ENCODE measurements around the gene FRS3. TPM values are rescaled to one million over a fixed set of nuclear protein-coding genes. Genes with fewer than 3 reads are reported as not detected.

The FRS3 gene
- total and polyA plus RNA-seq, 2 of the 13 experiments (the other 11 are each of a cell fraction or from before 2014, with no cell fraction given) = 3.0 to 7.4 TPM

GRCh38 chr6:41739041-41739440, 40.7 kb downstream of the FRS3 start:
- no peak overlapping the region for H3K4me3 ChIP-seq (replicated peaks in 1 of 3; ENCODE audit: insufficient read depth in 1 of 3, low read depth in 2 of 3, low read length in 3 of 3)
- WGBS (ENCODE audit: low lambda C conversion rate) = 35% methylated on average over 4 of the region's 4 CpGs
- peak overlapping the region; percentile 43; the same call in 1 of the 2 replicates for H3K9ac ChIP-seq (ENCODE audit: insufficient read depth, low read depth, low read length)
- no peak for TF ChIP-seq ZSCAN30 (CRISPR knock-in tag; IDR thresholded peaks at IDR 0.05)
- TF ChIP-seq EP300 (IDR thresholded peaks at IDR 0.05; ENCODE audit: low read depth in 2 of 2, low read length in 2 of 2) = peak in 1 of 2 experiments; percentile 50; a peak in 1 of 4 replicates
- TF ChIP-seq EP300 (CRISPR knock-in tag; IDR thresholded peaks at IDR 0.05; ENCODE audit: borderline replicate concordance) = no peak
- no peak for TF ChIP-seq ZNF124 (CRISPR knock-in tag; IDR thresholded peaks at IDR 0.05)
- peak; percentile 49; the same call in 1 of the 2 replicates for TF ChIP-seq FOXC1 (CRISPR knock-in tag; IDR thresholded peaks at IDR 0.05; ENCODE audit: borderline replicate concordance)
- peak; percentile 48; the same call in 1 of the 2 replicates for TF ChIP-seq ZMYM4 (CRISPR knock-in tag; IDR thresholded peaks at IDR 0.05)
- TF ChIP-seq RXRB (CRISPR knock-in tag; IDR thresholded peaks at IDR 0.05; ENCODE audit: borderline replicate concordance) = peak; percentile 25; the same call in 1 of the 2 replicates
- TF ChIP-seq ZNF556 (CRISPR knock-in tag; IDR thresholded peaks at IDR 0.05; ENCODE audit: borderline replicate concordance) = peak; percentile 21; the same call in 1 of the 2 replicates
- TF ChIP-seq LCORL (IDR thresholded peaks at IDR 0.05) = no peak
- TF ChIP-seq LCORL (CRISPR knock-in tag; IDR thresholded peaks at IDR 0.05) = peak; percentile 85
- TF ChIP-seq, protein P1, sequence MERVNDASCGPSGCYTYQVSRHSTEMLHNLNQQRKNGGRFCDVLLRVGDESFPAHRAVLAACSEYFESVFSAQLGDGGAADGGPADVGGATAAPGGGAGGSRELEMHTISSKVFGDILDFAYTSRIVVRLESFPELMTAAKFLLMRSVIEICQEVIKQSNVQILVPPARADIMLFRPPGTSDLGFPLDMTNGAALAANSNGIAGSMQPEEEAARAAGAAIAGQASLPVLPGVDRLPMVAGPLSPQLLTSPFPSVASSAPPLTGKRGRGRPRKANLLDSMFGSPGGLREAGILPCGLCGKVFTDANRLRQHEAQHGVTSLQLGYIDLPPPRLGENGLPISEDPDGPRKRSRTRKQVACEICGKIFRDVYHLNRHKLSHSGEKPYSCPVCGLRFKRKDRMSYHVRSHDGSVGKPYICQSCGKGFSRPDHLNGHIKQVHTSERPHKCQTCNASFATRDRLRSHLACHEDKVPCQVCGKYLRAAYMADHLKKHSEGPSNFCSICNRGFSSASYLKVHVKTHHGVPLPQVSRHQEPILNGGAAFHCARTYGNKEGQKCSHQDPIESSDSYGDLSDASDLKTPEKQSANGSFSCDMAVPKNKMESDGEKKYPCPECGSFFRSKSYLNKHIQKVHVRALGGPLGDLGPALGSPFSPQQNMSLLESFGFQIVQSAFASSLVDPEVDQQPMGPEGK (CRISPR knock-in tag; IDR thresholded peaks at IDR 0.05) = peak; percentile 59
- no peak for TF ChIP-seq ZHX1 (CRISPR knock-in tag; IDR thresholded peaks at IDR 0.05; ENCODE audit: low read depth)
- TF ChIP-seq RARA (CRISPR knock-in tag; IDR thresholded peaks at IDR 0.05) = peak; percentile 33; the same call in 1 of the 2 replicates
- TF ChIP-seq STAT6 (CRISPR knock-in tag; IDR thresholded peaks at IDR 0.05; ENCODE audit: borderline replicate concordance) = no peak
- 0 out of 2 replicates have a peak, but pooled peaks have one; percentile 56 for TF ChIP-seq ZBTB7A (CRISPR knock-in tag; IDR thresholded peaks at IDR 0.05)

More at GRCh38 chr6:41739041-41739440, 40.7 kb downstream of the FRS3 start:
- in situ Hi-C loops (cut with HindIII; ENCODE audit: extremely low pct_ligation_motif_present, low pct_unique_long_range_greater_than_20kb) (loop anchor here (5.0 kb wide), 1 partner anchor 38 kb away; the partner anchor contains the start of gene FRS3), intact Hi-C loops (cut with micrococcal nuclease; ENCODE audit: unreplicated experiment) (no loop called here)
- H3K79me2 ChIP-seq (ENCODE audit: insufficient read depth, low read length) = no peaks in the 10 kb centered on the region
- CTCF ChIA-PET (ENCODE audit: low intra/inter-chr PET ratio, low total read pairs) = no interaction called here
- DNase-seq (ENCODE audit: low spot score) (peak; percentile 77), FAIRE-seq (peak; percentile 95), ATAC-seq (peak; percentile 15)
- no peaks in the 10 kb centered on the region for H3K36me3 ChIP-seq (replicated peaks in 1 of 2; ENCODE audit: control insufficient read depth in 1 of 2, insufficient read depth in 2 of 2, low read length in 2 of 2)
- H3K4me2 ChIP-seq (ENCODE audit: low read depth, low read length) = peak overlapping the region; percentile 69
- H4K20me1 ChIP-seq (ENCODE audit: insufficient read depth, low read length) = no peaks in the 10 kb centered on the region
- POLR2A ChIA-PET = interaction anchor here (0.9 to 10.4 kb wide), 6 partner anchors 9 to 312 kb away, joined by 3 to 112 read pairs (median 4); partner anchors contain the start of genes PGC and TOMM6
- no TSS peak for BruUV-seq (replicated peaks)
- H3K9me3 ChIP-seq (ENCODE audit: low read length) = no peaks in the 10 kb centered on the region
- peak overlapping the region; percentile 69 for H3K27ac ChIP-seq (ENCODE audit: extremely low read length, insufficient read depth, low read length)
- peaks cover 81% of the 10 kb centered on the region for H3K4me1 ChIP-seq (ENCODE audit: insufficient read depth, low read length)
- no peaks in the 10 kb centered on the region for H3K27me3 ChIP-seq (ENCODE audit: control insufficient read depth in 1 of 2, insufficient read depth in 2 of 2, low read length in 2 of 2)
- no peak overlapping the region for H2AFZ ChIP-seq (ENCODE audit: low read length)
